PC-9 (cell line): ENCODE data around the gene SPEM2.

Source experiments
- CTCF ChIP-seq: fragments of 200-600 bp; sonication (generic); conservative IDR thresholded peaks from 2 replicates; pipeline ENCODE4 v1.6.1; 2017; ENCODE audit warnings: mixed run types, antibody characterized with exemption, mild to moderate bottlenecking, moderate library complexity
- EZH2 ChIP-seq: fragments of 200-600 bp; sonication (generic); IDR thresholded peaks from 2 replicates; pipeline ENCODE4 v1.8.0; 2017; ENCODE audit warnings: antibody characterized with exemption, low read depth

GRCh38 chr17:7416323-7416722, 9.1 kb upstream of the SPEM2 start:
- TF ChIP-seq CTCF = no peak
- TF ChIP-seq EZH2 = no peak
